Keratinocyte (primary cell): ENCODE data around the gene PARVA.
A peak's percentile ranks its signal among the peaks of the same experiment; 100 is the strongest.

Experiments used
- EZH2 ChIP-seq: IDR thresholded peaks from one replicate; pipeline ENCODE4 v1.6.1; 2012; ENCODE audit warnings: inconsistent platforms, mild to moderate bottlenecking, low read length, moderate library complexity
- TF ChIP-seq, protein P1 (sequence below), 3 experiments: IDR thresholded peaks in 1 of 3; conservative IDR thresholded peaks in 1 of 3; optimal IDR thresholded peaks in 1 of 3; 2 replicates in 2 of 3; 3 replicates in 1 of 3; pipeline versions ENCODE3 to v1.5.1; 2011; ENCODE audit warnings: low read length in 3 of 3, mild to moderate bottlenecking in 3 of 3, moderate library complexity in 2 of 3, control low read depth in 1 of 3, inconsistent platforms in 1 of 3; ENCODE audit not compliant: insufficient read depth in 2 of 3; ENCODE audit errors: extremely low read depth in 1 of 3

GRCh38 chr11:12331239-12331874, 46.0 kb upstream of the PARVA start:
- TF ChIP-seq, protein P1, sequence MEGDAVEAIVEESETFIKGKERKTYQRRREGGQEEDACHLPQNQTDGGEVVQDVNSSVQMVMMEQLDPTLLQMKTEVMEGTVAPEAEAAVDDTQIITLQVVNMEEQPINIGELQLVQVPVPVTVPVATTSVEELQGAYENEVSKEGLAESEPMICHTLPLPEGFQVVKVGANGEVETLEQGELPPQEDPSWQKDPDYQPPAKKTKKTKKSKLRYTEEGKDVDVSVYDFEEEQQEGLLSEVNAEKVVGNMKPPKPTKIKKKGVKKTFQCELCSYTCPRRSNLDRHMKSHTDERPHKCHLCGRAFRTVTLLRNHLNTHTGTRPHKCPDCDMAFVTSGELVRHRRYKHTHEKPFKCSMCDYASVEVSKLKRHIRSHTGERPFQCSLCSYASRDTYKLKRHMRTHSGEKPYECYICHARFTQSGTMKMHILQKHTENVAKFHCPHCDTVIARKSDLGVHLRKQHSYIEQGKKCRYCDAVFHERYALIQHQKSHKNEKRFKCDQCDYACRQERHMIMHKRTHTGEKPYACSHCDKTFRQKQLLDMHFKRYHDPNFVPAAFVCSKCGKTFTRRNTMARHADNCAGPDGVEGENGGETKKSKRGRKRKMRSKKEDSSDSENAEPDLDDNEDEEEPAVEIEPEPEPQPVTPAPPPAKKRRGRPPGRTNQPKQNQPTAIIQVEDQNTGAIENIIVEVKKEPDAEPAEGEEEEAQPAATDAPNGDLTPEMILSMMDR (optimal IDR thresholded peaks at IDR 0.05 in 1 of 3, IDR thresholded peaks at IDR 0.05 in 1 of 3, conservative IDR thresholded peaks at IDR 0.05 in 1 of 3; ENCODE audit: extremely low read depth in 1 of 3, insufficient read depth in 2 of 3, low read length in 3 of 3), result peak; percentile 63 to 82 (median 78)
- TF ChIP-seq EZH2, result no peak
